Naive B cell (primary cell): ENCODE data around the gene XPO4. TPM values are rescaled to one million over a fixed set of nuclear protein-coding genes. Genes with fewer than 3 reads are reported as not detected.
"Not testable (repeated sequence)": the region's sequence is repeated elsewhere in the genome, so short reads cannot be mapped to it uniquely, and the experiment has no call there.

ENCODE experiments used
- ATAC-seq, 2 donors: fragments of 150-1000 bp; cut with Tn5 transposase; 2 replicates each; pipeline ENCODE4 v1.10.0; 2021; ENCODE audit warnings: low read depth in 2 of 2, mild to moderate bottlenecking in 2 of 2, moderate library complexity in 2 of 2
- DNase-seq: peaks from one replicate; pipeline ENCODE4 v3.0.0; 2022
- H3K27ac Mint-ChIP-seq, 6 donors: one replicate each; pipeline ENCODE4 v1.8.0; 2020 to 2022; ENCODE audit warnings: mild to moderate bottlenecking in 6 of 6, mixed read lengths in 6 of 6, moderate library complexity in 5 of 6, inconsistent platforms in 2 of 6
- H3K27me3 Mint-ChIP-seq, 3 donors: one replicate each; pipeline ENCODE4 v1.8.0; 2021 to 2022; ENCODE audit warnings: mixed read lengths in 3 of 3, mild to moderate bottlenecking in 1 of 3
- H3K36me3 Mint-ChIP-seq, 2 donors: one replicate each; pipeline ENCODE4 v1.8.0; 2020 to 2022; ENCODE audit warnings: mixed read lengths in 2 of 2, inconsistent platforms in 1 of 2, mild to moderate bottlenecking in 1 of 2
- H3K4me1 Mint-ChIP-seq, 3 donors: one replicate each; pipeline ENCODE4 v1.8.0; 2020 to 2022; ENCODE audit warnings: mixed read lengths in 3 of 3, inconsistent platforms in 1 of 3, mild to moderate bottlenecking in 1 of 3, moderate library complexity in 1 of 3
- H3K4me3 Mint-ChIP-seq, 8 donors: one replicate each; pipeline ENCODE4 v1.8.0; 2020 to 2022; ENCODE audit warnings: mild to moderate bottlenecking in 8 of 8, mixed read lengths in 8 of 8, moderate library complexity in 8 of 8, inconsistent platforms in 2 of 8
- H3K9me3 Mint-ChIP-seq, 7 donors: one replicate each; pipeline ENCODE4 v1.8.0; 2020 to 2022; ENCODE audit warnings: mixed read lengths in 7 of 7, mild to moderate bottlenecking in 5 of 7, inconsistent platforms in 2 of 7, moderate library complexity in 1 of 7
- polyA plus RNA-seq, 6 donors: library from polyadenylated mRNA; unstranded; fragments of 300-500 nt; fragmentation: Illumina TruSeq; gene quantifications; one replicate each; pipeline ENCODE4 v1.2.3, GENCODE V29; 2021; ENCODE audit warnings: low read depth in 6 of 6

XPO4 gene
- polyA plus RNA-seq, 6 donors from 2014 or later = 4.0 to 10.1 (median 6.7) TPM

DNA sequence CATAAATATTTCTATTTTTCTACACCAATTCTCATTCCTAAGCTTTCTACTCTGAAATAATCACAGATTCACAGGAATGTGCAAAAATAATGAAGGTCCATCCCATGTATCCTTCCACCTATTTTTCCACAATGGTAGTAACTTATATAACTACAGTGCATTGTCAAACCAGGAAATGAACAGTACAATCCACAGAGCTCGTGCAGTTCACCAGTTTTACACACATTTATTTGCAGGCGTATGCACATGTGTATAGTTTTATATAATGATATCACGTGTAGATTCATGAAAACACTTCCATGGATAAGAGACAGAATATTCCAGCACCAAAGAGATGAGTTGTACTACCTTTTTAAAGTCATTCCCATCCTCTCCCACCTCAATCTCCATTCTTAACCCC lies 141.7 kb downstream of the XPO4 start:
- Mint-ChIP-seq H3K27me3 (no peaks in the 10 kb centered on the region), H3K4me3 (no peak overlapping the region), H3K9me3 (peaks cover 0 to 32% (median 7%) of the 10 kb centered on the region in 7 donors), H3K36me3 (peaks cover 11 to 15% of the 10 kb centered on the region in 2 donors), H3K27ac (no peak overlapping the region), H3K4me1 (peaks cover 0 to 6% (median 0%) of the 10 kb centered on the region in 3 donors)
- DNase-seq (no peak), ATAC-seq (no peak)

DNA sequence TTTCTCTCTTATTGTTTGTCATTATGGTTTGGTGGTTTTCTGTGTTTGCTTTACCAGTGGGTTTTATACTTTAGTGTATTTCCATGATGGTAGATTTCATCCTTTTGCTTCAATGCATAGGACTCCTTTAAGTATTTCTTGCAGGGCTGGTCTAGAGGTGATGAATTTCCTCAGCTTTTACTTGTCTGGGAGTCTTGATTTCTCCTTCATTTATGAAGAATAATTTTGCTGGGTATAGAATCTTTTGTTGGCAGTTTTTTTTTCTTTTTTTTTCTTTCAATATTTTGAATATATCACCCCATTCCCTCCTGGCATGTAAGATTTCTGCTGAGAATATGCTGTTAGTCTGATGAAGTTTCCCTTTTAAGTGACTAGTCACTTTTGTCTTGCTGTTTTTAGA lies 148.5 kb downstream of the XPO4 start:
- ATAC-seq (no peak), DNase-seq (no peak)
- no peak overlapping the region for H3K4me3 Mint-ChIP-seq
- no peaks in the 10 kb centered on the region for H3K4me1 Mint-ChIP-seq
- H3K36me3 Mint-ChIP-seq = peaks cover 23 to 56% of the 10 kb centered on the region in 2 donors
- H3K9me3 Mint-ChIP-seq = peaks cover 23 to 80% (median 61%) of the 10 kb centered on the region in 7 donors
- H3K27me3 Mint-ChIP-seq = no peaks in the 10 kb centered on the region
- no peak overlapping the region for H3K27ac Mint-ChIP-seq

DNA sequence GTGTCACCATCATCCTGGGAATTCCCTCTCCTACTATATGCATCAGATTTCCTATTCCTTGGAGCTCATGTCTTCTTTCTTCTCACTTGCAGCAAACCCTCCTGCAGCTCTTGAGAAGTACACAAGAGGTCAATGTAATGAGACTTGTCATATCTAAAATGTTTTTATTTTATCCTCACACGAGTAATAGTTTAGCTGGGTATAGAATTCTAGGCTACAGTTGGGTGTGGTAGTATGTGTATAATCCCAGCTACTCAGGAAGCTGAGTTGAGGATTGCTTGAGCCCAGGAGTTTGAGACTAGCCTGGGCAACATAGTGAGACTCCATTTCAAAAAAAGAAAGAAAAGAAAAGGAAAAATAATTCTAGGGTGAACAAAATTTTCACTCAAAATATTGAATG lies 153.2 kb downstream of the XPO4 start:
- ATAC-seq (no peak), DNase-seq (no peak)
- Mint-ChIP-seq H3K4me1 (no peaks in the 10 kb centered on the region), H3K27me3 (no peaks in the 10 kb centered on the region), H3K27ac (no peak overlapping the region), H3K9me3 (peaks cover 24 to 82% (median 62%) of the 10 kb centered on the region in 7 donors), H3K4me3 (no peak overlapping the region), H3K36me3 (peaks cover 27 to 62% of the 10 kb centered on the region in 2 donors)

DNA sequence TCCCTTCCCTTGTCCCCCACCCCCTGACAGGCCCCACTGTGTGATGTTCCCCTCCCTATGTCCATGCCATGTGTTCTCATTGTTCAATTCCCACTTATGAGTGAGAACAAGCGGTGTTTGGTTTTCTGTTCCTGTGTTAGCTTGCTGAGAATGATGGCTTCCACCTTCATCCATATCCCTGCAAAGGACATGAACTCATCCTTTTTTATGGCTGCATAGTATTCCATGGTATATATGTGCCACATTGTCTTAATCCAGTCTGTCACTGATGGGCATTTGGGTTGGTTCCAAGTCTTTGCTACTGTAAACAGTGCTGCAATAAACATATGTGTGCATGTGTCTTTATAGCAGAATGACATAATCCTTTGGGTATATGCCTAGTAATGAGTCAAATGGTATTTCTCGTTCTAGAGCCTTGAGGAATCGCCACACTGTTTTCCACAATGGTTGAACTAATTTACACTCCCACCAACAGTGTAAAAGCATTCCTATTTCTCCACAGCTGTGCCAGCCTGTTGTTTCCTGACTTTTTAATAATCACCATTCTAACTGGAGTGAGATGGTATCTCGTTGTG lies 158.6 kb downstream of the XPO4 start:
- Mint-ChIP-seq H3K9me3 (peaks cover 0 to 39% (median 23%) of the 10 kb centered on the region in 7 donors), H3K36me3 (peaks cover 15 to 19% of the 10 kb centered on the region in 2 donors)
- H3K4me1 Mint-ChIP-seq, ATAC-seq, H3K27ac Mint-ChIP-seq, H3K4me3 Mint-ChIP-seq, H3K27me3 Mint-ChIP-seq, DNase-seq: not testable (repeated sequence)

DNA sequence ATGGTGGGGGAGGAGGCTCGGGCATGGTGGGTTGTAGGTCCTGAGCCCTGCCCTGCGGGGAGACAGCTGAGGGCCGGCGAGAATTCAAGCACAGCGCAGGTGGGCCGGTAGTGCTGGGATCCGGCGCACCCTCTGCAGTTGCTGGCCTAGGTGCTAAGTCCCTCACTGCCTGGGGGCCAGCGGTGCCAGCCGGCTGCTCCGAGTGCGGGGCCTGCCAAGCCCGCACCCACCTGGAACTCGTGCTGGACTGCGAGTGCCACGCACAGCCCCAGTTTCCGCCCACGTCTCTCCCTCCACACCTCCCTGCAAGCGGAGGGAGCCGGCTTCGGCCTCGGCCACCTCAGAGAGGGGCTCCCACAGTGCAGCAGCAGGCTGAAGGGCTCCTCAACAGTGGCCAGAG lies 162.5 kb downstream of the XPO4 start:
- no peak overlapping the region for H3K27ac Mint-ChIP-seq
- H3K36me3 Mint-ChIP-seq = peaks cover 0 to 7% of the 10 kb centered on the region in 2 donors
- no peaks in the 10 kb centered on the region for H3K27me3 Mint-ChIP-seq

DNA sequence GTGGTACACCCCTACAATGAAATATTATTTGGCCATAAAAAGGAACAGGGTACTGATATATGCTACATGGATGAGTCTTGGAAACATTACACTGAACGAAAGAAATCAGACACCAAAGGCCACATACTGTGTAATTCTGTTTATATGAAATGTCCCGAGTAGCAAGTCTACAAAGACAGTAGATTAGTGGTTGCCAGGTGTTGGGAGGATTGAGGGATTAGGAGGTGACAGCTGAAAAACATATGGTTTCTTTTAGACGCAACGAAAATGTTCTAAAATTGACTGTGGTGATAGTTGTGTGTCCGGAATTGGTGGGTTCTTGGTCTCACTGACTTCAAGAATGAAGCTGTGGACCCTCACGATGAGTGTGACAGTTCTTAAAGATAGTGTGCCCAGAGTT lies 163.9 kb downstream of the XPO4 start:
- H3K36me3 Mint-ChIP-seq = peaks cover 0 to 7% of the 10 kb centered on the region in 2 donors
- H3K4me3 Mint-ChIP-seq = no peak overlapping the region
- H3K27me3 Mint-ChIP-seq = no peaks in the 10 kb centered on the region
- no peak for ATAC-seq
- peaks cover 0 to 14% (median 2%) of the 10 kb centered on the region in 7 donors for H3K9me3 Mint-ChIP-seq
- no peaks in the 10 kb centered on the region for H3K4me1 Mint-ChIP-seq
- H3K27ac Mint-ChIP-seq = no peak overlapping the region
- no peak for DNase-seq

More for the DNA sequence above, 162.5 kb downstream of the XPO4 start:
- no peak for ATAC-seq
- no peak for DNase-seq
- H3K4me3 Mint-ChIP-seq = no peak overlapping the region
- H3K4me1 Mint-ChIP-seq = no peaks in the 10 kb centered on the region
- H3K9me3 Mint-ChIP-seq = peaks cover 0 to 25% (median 10%) of the 10 kb centered on the region in 7 donors

DNA sequence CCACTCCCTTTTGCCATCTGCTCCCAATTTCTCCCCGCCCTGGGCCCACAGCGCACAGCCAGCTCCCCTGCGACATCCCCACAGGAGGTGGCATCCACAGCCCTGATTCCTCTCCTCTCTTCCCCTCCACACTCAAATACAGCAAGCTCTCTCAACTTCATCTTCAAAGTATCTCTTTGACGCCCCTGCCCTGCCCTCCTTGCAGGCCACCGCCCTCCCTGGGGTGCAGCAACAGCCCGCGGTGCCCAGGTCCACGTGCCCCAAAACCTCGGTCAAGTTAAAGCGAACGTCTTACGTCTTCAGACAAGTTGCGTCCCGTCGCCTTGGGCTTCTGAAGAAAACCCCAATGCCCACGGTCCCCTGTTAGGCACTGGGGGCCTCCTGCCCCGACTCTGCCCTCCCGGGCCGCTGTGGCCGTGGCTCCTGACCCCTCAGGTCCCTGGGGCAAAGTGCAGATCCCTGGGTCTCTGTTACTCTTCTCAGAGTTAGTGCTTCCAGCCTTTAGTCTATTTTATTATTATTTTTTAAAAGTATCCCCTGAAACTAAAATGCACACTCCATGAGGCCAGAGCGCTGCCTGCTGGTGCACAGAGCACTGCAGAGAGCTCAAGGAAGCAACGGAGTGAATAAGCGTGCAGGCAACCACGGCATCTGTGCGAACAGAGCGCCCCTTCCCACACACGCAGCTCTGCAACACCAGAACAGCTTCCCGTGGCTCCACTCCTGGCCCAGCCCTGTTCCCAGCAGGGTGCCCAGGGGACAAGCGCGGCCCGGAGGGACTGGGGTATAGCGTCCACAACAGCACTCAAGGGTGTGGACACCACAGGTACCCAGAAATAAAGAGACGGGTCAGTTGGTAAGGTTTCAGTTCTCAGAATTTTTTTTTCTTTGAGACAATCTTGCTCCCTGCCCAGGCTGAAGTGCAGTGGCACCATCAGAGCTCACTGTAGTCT lies 172.6 kb downstream of the XPO4 start:
- H3K4me3 Mint-ChIP-seq = no peak overlapping the region
- peaks cover 7 to 13% of the 10 kb centered on the region in 2 donors for H3K36me3 Mint-ChIP-seq
- H3K27me3 Mint-ChIP-seq = no peaks in the 10 kb centered on the region
- H3K9me3 Mint-ChIP-seq = peaks cover 0 to 5% (median 0%) of the 10 kb centered on the region in 7 donors
- no peaks in the 10 kb centered on the region for H3K4me1 Mint-ChIP-seq
- no peak for ATAC-seq
- H3K27ac Mint-ChIP-seq = no peak overlapping the region
- no peak for DNase-seq

DNA sequence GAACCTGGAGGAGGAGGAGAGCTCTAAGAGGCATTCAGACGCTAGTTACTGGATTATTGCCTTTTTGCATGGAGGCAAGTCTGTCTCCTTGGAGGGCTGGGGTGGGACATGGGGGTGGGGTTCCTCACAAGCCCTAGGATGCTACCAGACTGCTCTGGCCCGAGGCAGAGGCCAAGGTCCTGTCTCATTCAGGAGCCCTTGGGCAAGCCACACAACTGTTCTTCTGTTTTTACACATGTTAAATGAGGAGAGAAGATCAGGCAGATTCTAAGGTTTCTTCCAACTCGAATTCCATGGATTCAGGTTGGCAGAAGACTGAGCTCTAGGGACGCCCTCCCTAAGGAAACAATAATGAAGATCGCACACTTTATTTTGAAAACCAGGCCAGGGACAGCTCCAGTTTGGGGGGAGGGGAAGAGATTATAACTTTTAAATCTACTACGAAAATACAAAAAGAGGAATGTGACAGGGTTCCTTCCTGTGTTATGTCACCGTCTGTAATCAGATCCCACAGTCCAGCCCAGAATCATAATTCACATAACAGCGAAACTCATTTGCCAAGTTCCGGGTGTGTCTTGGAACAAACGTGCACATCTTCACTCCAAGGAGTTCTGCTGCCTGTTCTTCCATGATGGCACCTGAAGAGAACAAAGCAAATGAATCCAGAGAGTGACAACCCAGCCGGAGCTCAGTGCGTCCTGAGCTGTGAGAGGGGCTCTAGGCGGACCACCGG lies 173.8 kb downstream of the XPO4 start:
- no peaks in the 10 kb centered on the region for H3K4me1 Mint-ChIP-seq
- H3K36me3 Mint-ChIP-seq = peaks cover 7 to 13% of the 10 kb centered on the region in 2 donors
- peaks cover 0 to 5% (median 0%) of the 10 kb centered on the region in 7 donors for H3K9me3 Mint-ChIP-seq
- no peak overlapping the region for H3K4me3 Mint-ChIP-seq
- H3K27ac Mint-ChIP-seq = no peak overlapping the region
- ATAC-seq = no peak
- H3K27me3 Mint-ChIP-seq = no peaks in the 10 kb centered on the region
- DNase-seq = no peak

DNA sequence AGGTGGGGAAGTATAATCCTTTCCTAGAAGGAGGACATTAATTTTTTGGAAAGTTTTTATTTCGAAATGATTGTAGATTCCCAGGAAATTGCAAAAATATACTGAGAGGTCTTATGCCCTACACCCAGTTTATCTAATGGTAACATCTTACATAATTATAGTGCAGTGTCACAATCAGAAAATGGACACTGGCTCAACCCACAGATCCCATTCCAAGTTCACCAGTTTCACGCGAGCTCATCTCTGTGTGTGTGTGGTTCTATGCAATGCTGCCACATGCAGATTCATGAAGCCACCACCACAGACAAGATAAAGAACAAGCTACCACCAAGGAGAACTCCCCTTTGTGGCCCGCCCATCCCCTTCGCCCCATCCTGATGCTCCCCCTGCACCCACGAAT lies 174.7 kb downstream of the XPO4 start:
- peak overlapping the region in 1 of 8 donors; percentile 21 for H3K4me3 Mint-ChIP-seq
- DNase-seq (no peak), ATAC-seq (no peak)
- H3K27ac Mint-ChIP-seq = peak overlapping the region in 2 of 6 donors; percentile 43 to 76
- H3K4me1 Mint-ChIP-seq = no peaks in the 10 kb centered on the region
- peaks cover 0 to 3% (median under 1%) of the 10 kb centered on the region in 3 donors for H3K27me3 Mint-ChIP-seq
- peaks cover 0 to 5% (median 0%) of the 10 kb centered on the region in 7 donors for H3K9me3 Mint-ChIP-seq
- peaks cover 7 to 13% of the 10 kb centered on the region in 2 donors for H3K36me3 Mint-ChIP-seq

Other genes with a start within 250 kb of the XPO4 start
- gene IL17D, start 199.0 kb downstream of the XPO4 start, polyA plus RNA-seq = under 1 TPM in 2 of 6 donors, not detected in 4; 0.22 to 0.35 TPM
- 10 to 100 TPM in 5 of 6 donors, 1 to 10 TPM in 1; 5.5 to 14.8 (median 12.2) TPM for gene EEF1AKMT1, start 128.8 kb downstream of the XPO4 start, polyA plus RNA-seq
- gene LATS2, start 158.8 kb upstream of the XPO4 start, polyA plus RNA-seq = under 1 TPM in 5 of 6 donors, not detected in 1; 0.07 to 0.68 (median 0.21) TPM
- 100 to 1,000 TPM; 273 to 399 (median 335) TPM for gene SAP18, start 237.4 kb upstream of the XPO4 start, polyA plus RNA-seq